ENCODE results near the gene CHN1. TPM values are rescaled to one million over a fixed set of nuclear protein-coding genes. Genes with fewer than 3 reads are reported as not detected.

CHN1 gene
- total and polyA plus RNA-seq, 2 experiments from 2014 or later, result 64.3 to 70.8 TPM

- H3K4me1 ChIP-seq (ENCODE audit: low read depth), result peaks cover 68% of the 10 kb centered on the region
- peak in 1 of 2 donors; percentile 17 for DNase-seq (ENCODE audit: low read depth in 1 of 2, low spot score in 1 of 2)
- no peaks in the 10 kb centered on the region for H3K36me3 ChIP-seq
- H3K9me3 ChIP-seq (ENCODE audit: low read depth), result no peaks in the 10 kb centered on the region
- TF ChIP-seq, protein P1, sequence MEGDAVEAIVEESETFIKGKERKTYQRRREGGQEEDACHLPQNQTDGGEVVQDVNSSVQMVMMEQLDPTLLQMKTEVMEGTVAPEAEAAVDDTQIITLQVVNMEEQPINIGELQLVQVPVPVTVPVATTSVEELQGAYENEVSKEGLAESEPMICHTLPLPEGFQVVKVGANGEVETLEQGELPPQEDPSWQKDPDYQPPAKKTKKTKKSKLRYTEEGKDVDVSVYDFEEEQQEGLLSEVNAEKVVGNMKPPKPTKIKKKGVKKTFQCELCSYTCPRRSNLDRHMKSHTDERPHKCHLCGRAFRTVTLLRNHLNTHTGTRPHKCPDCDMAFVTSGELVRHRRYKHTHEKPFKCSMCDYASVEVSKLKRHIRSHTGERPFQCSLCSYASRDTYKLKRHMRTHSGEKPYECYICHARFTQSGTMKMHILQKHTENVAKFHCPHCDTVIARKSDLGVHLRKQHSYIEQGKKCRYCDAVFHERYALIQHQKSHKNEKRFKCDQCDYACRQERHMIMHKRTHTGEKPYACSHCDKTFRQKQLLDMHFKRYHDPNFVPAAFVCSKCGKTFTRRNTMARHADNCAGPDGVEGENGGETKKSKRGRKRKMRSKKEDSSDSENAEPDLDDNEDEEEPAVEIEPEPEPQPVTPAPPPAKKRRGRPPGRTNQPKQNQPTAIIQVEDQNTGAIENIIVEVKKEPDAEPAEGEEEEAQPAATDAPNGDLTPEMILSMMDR (IDR thresholded peaks at IDR 0.05; ENCODE audit: low read depth, low read length), result no peak
- peak overlapping the region; percentile 39 for H3K27ac ChIP-seq
- H3K27me3 ChIP-seq, result no peaks in the 10 kb centered on the region
- H3K4me3 ChIP-seq, result no peak overlapping the region
These were observed 41.5 kb downstream of the CHN1 start for GRCh38 chr2:174963437-174964400.

DNA sequence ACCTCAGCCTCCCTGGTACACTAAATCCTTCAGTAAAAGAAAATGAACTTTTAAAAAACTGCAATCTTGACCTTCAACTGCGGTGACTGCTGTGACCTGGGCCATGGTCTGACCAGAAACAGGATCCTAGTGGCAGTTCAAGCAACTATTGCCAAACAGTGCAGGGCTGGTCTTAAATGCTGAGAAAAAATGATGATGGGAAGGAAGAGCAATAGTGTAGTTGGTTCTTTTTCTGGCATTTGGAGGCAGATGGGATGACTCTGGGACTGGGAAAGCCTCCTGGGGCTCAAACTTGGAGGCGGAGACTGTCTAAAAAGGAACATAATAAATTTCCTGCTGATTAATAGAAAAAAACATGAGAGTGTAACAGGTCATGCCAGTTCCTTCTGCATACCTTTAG lies 45.4 kb downstream of the CHN1 start:
- peaks cover 38% of the 10 kb centered on the region for H3K4me1 ChIP-seq (ENCODE audit: low read depth)
- no peaks in the 10 kb centered on the region for H3K27me3 ChIP-seq
- TF ChIP-seq, protein P1 (IDR thresholded peaks at IDR 0.05; ENCODE audit: low read depth, low read length), result no peak
- H3K36me3 ChIP-seq, result no peaks in the 10 kb centered on the region
- H3K27ac ChIP-seq, result peak overlapping the region; percentile 67
- DNase-seq (ENCODE audit: low read depth in 1 of 2, low spot score in 1 of 2), result no peak
- H3K4me3 ChIP-seq, result no peak overlapping the region
- H3K9me3 ChIP-seq (ENCODE audit: low read depth), result no peaks in the 10 kb centered on the region

GRCh38 chr2:174957050-174957449 lies 48.1 kb downstream of the CHN1 start:
- H3K4me3 ChIP-seq, result no peak overlapping the region
- TF ChIP-seq, protein P1 (IDR thresholded peaks at IDR 0.05; ENCODE audit: low read depth, low read length), result no peak
- no peak overlapping the region for H3K27ac ChIP-seq
- no peaks in the 10 kb centered on the region for H3K36me3 ChIP-seq
- no peaks in the 10 kb centered on the region for H3K27me3 ChIP-seq
- no peak for DNase-seq (ENCODE audit: low read depth in 1 of 2, low spot score in 1 of 2)
- peaks cover 18% of the 10 kb centered on the region for H3K4me1 ChIP-seq (ENCODE audit: low read depth)
- H3K9me3 ChIP-seq (ENCODE audit: low read depth), result no peaks in the 10 kb centered on the region

DNA sequence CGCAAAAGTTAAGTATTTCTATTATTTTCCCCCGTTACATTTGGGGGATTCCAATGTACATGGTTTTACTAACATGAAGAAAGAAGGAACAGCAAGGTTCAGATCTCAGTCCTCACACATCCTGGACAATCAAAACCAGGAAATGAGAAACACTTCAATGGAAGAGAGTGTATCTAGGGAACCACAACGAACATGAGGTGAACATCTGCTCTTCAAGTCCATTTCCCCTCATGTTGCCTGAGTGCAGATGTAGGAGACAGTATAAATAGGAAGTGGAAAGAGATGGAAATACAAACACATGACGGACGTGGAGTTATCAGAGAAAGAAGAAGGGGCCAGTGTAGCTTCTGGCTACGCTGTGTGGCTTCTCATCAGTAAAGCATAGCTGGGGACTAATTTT lies 52.6 kb downstream of the CHN1 start:
- H3K9me3 ChIP-seq (ENCODE audit: low read depth), result no peaks in the 10 kb centered on the region
- DNase-seq (ENCODE audit: low read depth in 1 of 2, low spot score in 1 of 2), result no peak
- TF ChIP-seq, protein P1 (IDR thresholded peaks at IDR 0.05; ENCODE audit: low read depth, low read length), result no peak
- H3K27me3 ChIP-seq, result no peaks in the 10 kb centered on the region
- H3K27ac ChIP-seq, result no peak overlapping the region
- H3K4me1 ChIP-seq (ENCODE audit: low read depth), result peaks cover 13% of the 10 kb centered on the region
- no peaks in the 10 kb centered on the region for H3K36me3 ChIP-seq
- H3K4me3 ChIP-seq, result no peak overlapping the region

- TF ChIP-seq, protein P1 (IDR thresholded peaks at IDR 0.05; ENCODE audit: low read depth, low read length), result no peak
- Histone ChIP-seq H3K27me3 (no peaks in the 10 kb centered on the region), H3K4me1 (ENCODE audit: low read depth) (peaks cover 13% of the 10 kb centered on the region), H3K27ac (no peak overlapping the region), H3K36me3 (no peaks in the 10 kb centered on the region), H3K4me3 (no peak overlapping the region), H3K9me3 (ENCODE audit: low read depth) (no peaks in the 10 kb centered on the region)
- peak in 1 of 2 donors; percentile 31 for DNase-seq (ENCODE audit: low read depth in 1 of 2, low spot score in 1 of 2)
These were observed 53.4 kb downstream of the CHN1 start for GRCh38 chr2:174951745-174952144.

All from cardiac muscle cell (in vitro differentiated cells and primary cell).